HepG2 (cell line): ENCODE results near the gene ANKRD42. TPM values are rescaled to one million over a fixed set of nuclear protein-coding genes. Genes with fewer than 3 reads are reported as not detected.

Source experiments
- ARID5B ChIP-seq: IDR thresholded peaks from 2 replicates; pipeline ENCODE4 v1.4.0; 2020; ENCODE audit warnings: mild to moderate bottlenecking, missing genetic modification reagents
- CBX1 ChIP-seq: IDR thresholded peaks from one replicate; pipeline ENCODE4 v1.6.1; 2016; ENCODE audit warnings: antibody characterized with exemption, low read depth
- HDAC2 ChIP-seq: sonication (generic); formaldehyde crosslinking; IDR thresholded peaks from 2 replicates; pipeline ENCODE4 v1.4.0; 2020; ENCODE audit warnings: missing genetic modification reagents
- KLF12 ChIP-seq: sonication (generic); formaldehyde crosslinking; IDR thresholded peaks from 2 replicates; pipeline ENCODE4 v1.4.0; 2020; ENCODE audit warnings: missing genetic modification reagents, borderline replicate concordance
- MED1 ChIP-seq: sonication (generic); formaldehyde crosslinking; IDR thresholded peaks from 2 replicates; pipeline ENCODE4 v1.4.0; 2020; ENCODE audit warnings: missing genetic modification reagents
- MEF2D ChIP-seq: sonication (generic); formaldehyde crosslinking; IDR thresholded peaks from 2 replicates; pipeline ENCODE4 v1.5.1; 2020; ENCODE audit warnings: mild to moderate bottlenecking, missing genetic modification reagents
- MYPOP ChIP-seq: sonication (generic); formaldehyde crosslinking; IDR thresholded peaks from 2 replicates; pipeline ENCODE4 v1.8.1; 2023; ENCODE audit warnings: mild to moderate bottlenecking, moderate library complexity, missing genetic modification reagents
- NBN ChIP-seq: fragments of 450-650 bp; conservative IDR thresholded peaks from 2 replicates; pipeline ENCODE4 v1.6.1; 2017
- NFE2L2 ChIP-seq: fragments of 150-350 bp; IDR thresholded peaks from 2 replicates; pipeline ENCODE4 v1.6.1; 2014; ENCODE audit warnings: low read length
- NKX3-1 ChIP-seq: sonication (generic); formaldehyde crosslinking; IDR thresholded peaks from 2 replicates; pipeline ENCODE4 v1.5.0; 2020; ENCODE audit warnings: missing genetic modification reagents
- NONO ChIP-seq, 2 experiments: fragments of 450-650 bp in 1 of 2; sonication (generic) in 1 of 2; formaldehyde crosslinking in 1 of 2; IDR thresholded peaks in 1 of 2; conservative IDR thresholded peaks in 1 of 2; 2 replicates each; pipeline versions ENCODE4 v1.6.1 to v1.8.0; 2017 to 2022; ENCODE audit warnings: mild to moderate bottlenecking in 1 of 2, missing genetic modification reagents in 1 of 2, moderate library complexity in 1 of 2
- SOX6 ChIP-seq, 2 experiments: fragments of 450-650 bp in 1 of 2; sonication (generic) in 1 of 2; formaldehyde crosslinking in 1 of 2; IDR thresholded peaks; 2 replicates each; pipeline versions ENCODE4 v1.4.0 to v1.6.1; 2017 to 2020; ENCODE audit warnings: antibody characterized with exemption in 1 of 2, mild to moderate bottlenecking in 1 of 2, missing genetic modification reagents in 1 of 2
- TFE3 ChIP-seq: IDR thresholded peaks from 2 replicates; pipeline ENCODE4 v1.6.1; 2016
- ZFP90 ChIP-seq: sonication (generic); formaldehyde crosslinking; IDR thresholded peaks from 2 replicates; pipeline ENCODE4 v1.8.0; 2022; ENCODE audit warnings: missing genetic modification reagents, mild to moderate bottlenecking, inconsistent platforms, borderline replicate concordance
- ZMAT5 ChIP-seq: sonication (generic); formaldehyde crosslinking; IDR thresholded peaks from 2 replicates; pipeline ENCODE4 v1.5.0; 2020; ENCODE audit warnings: mild to moderate bottlenecking, low read depth, missing genetic modification reagents, borderline replicate concordance
- ZNF234 ChIP-seq: sonication (generic); formaldehyde crosslinking; conservative IDR thresholded peaks from 2 replicates; pipeline ENCODE4 v1.5.1; 2020; ENCODE audit warnings: mild to moderate bottlenecking, missing genetic modification reagents
- ZNF430 ChIP-seq: sonication (generic); formaldehyde crosslinking; IDR thresholded peaks from 2 replicates; pipeline ENCODE4 v1.9.0; 2021; ENCODE audit warnings: mild to moderate bottlenecking, missing genetic modification reagents
- ZNF432 ChIP-seq: sonication (generic); formaldehyde crosslinking; IDR thresholded peaks from 2 replicates; pipeline ENCODE4 v1.5.0; 2020; ENCODE audit warnings: missing genetic modification reagents, mild to moderate bottlenecking, borderline replicate concordance
- ZNF484 ChIP-seq: sonication (generic); formaldehyde crosslinking; IDR thresholded peaks from 2 replicates; pipeline ENCODE4 v1.5.1; 2020; ENCODE audit warnings: mild to moderate bottlenecking, low read depth, missing genetic modification reagents, borderline replicate concordance
- ZNF563 ChIP-seq: sonication (generic); formaldehyde crosslinking; IDR thresholded peaks from 2 replicates; pipeline ENCODE4 v1.8.0; 2022; ENCODE audit warnings: mild to moderate bottlenecking, moderate library complexity, missing genetic modification reagents
- ZNF776 ChIP-seq: sonication (generic); formaldehyde crosslinking; IDR thresholded peaks from 2 replicates; pipeline ENCODE4 v1.4.0; 2020; ENCODE audit warnings: mild to moderate bottlenecking, missing genetic modification reagents
- polyA plus RNA-seq, 8 experiments: library from polyadenylated mRNA; depleted of rRNA in 3 of 8; stranded (reverse) in 7 of 8; unstranded in 1 of 8; fragments of >200 nt; fragmentation: Illumina TruSeq in 4 of 8; extraction: Trizol in 4 of 8; gene quantifications; 2 replicates each; pipeline versions ENCODE4 v1.2.1 to v1.2.3, GENCODE V29; 2011 to 2016; ENCODE audit warnings: low read depth in 4 of 8, missing spikeins in 1 of 8, mixed read lengths in 1 of 8; ENCODE audit not compliant: insufficient read depth in 1 of 8
- total RNA-seq, 5 experiments: library from RNA; depleted of rRNA; stranded (reverse); fragments of >200 nt; fragmentation: Illumina TruSeq; extraction: Trizol; gene quantifications; 2 replicates each; pipeline ENCODE4 v1.2.3, GENCODE V29; 2016; ENCODE audit warnings: low read depth in 1 of 5
- TF ChIP-seq, protein P1 (sequence below): IDR thresholded peaks from 2 replicates; pipeline ENCODE4 v1.6.1; 2016; ENCODE audit warnings: mild to moderate bottlenecking

The ANKRD42 gene
- total and polyA plus RNA-seq, 2 of the 13 experiments (the other 11 are each of a cell fraction or from before 2014, with no cell fraction given): 2.2 to 3.7 TPM

- TF ChIP-seq TFE3: peak; percentile 65
- peak; percentile 18; the same call in 1 of the 2 replicates for TF ChIP-seq ARID5B (CRISPR knock-in tag)
- no peak for TF ChIP-seq NONO (IDR thresholded peaks at IDR 0.05)
- 0 out of 2 replicates have a peak, but pooled peaks have one; percentile 41 for TF ChIP-seq NONO (CRISPR knock-in tag; conservative IDR thresholded peaks at IDR 0.05)
- peak; percentile 76; the same call in 1 of the 2 replicates for TF ChIP-seq KLF12
- TF ChIP-seq HDAC2 (CRISPR knock-in tag): peak; percentile 33; the same call in 1 of the 2 replicates
- TF ChIP-seq, protein P1, sequence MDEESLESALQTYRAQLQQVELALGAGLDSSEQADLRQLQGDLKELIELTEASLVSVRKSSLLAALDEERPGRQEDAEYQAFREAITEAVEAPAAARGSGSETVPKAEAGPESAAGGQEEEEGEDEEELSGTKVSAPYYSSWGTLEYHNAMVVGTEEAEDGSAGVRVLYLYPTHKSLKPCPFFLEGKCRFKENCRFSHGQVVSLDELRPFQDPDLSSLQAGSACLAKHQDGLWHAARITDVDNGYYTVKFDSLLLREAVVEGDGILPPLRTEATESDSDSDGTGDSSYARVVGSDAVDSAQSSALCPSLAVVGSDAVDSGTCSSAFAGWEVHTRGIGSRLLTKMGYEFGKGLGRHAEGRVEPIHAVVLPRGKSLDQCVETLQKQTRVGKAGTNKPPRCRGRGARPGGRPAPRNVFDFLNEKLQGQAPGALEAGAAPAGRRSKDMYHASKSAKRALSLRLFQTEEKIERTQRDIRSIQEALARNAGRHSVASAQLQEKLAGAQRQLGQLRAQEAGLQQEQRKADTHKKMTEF (CRISPR knock-in tag): peak; percentile 79
- peak; percentile 67 for TF ChIP-seq MED1 (CRISPR knock-in tag)
- TF ChIP-seq ZNF563: peak; percentile 71
- TF ChIP-seq ZNF776 (CRISPR knock-in tag): no peak
- TF ChIP-seq CBX1: peak; percentile 38
- no peak for TF ChIP-seq ZMAT5
- TF ChIP-seq MEF2D (CRISPR knock-in tag): no peak; the same call in 1 of the 2 replicates
- no peak for TF ChIP-seq ZNF484
- no peak for TF ChIP-seq ZNF234
- 0 out of 2 replicates have a peak, but pooled peaks have one; percentile 23 for TF ChIP-seq ZFP90 (CRISPR knock-in tag)
- TF ChIP-seq NFE2L2: no peak
- TF ChIP-seq SOX6 (IDR thresholded peaks at IDR 0.05): no peak
- TF ChIP-seq SOX6 (CRISPR knock-in tag; IDR thresholded peaks at IDR 0.05): peak; percentile 38; the same call in 1 of the 2 replicates
- peak; percentile 83; the same call in 1 of the 2 replicates for TF ChIP-seq MYPOP
- no peak for TF ChIP-seq ZNF432 (CRISPR knock-in tag)
- TF ChIP-seq ZNF430: peak; percentile 72
- no peak for TF ChIP-seq NBN
- TF ChIP-seq NKX3-1: no peak
These were observed 36.4 kb upstream of the ANKRD42 start, which contains the start of gene PCF11 (continued) for GRCh38 chr11:83156996-83157593.
